Eye (tissue), 1 donor: ENCODE data around the gene CNKSR3.

Experiments used
- DNase-seq: peaks from one replicate; pipeline ENCODE4 v3.0.0-alpha.2; 2015

Gene CNKSR3

GRCh38 chr6:154410619-154411072, 99.8 kb downstream of the CNKSR3 start:
- DNase-seq, result peak; percentile 60

- DNase-seq, result no peak
These were observed 101.5 kb downstream of the CNKSR3 start for GRCh38 chr6:154408891-154409500.

GRCh38 chr6:154407440-154407839, 103.0 kb downstream of the CNKSR3 start:
- DNase-seq, result no peak

GRCh38 chr6:154406869-154407268, 103.6 kb downstream of the CNKSR3 start:
- DNase-seq, result no peak

GRCh38 chr6:154406301-154406700, 104.2 kb downstream of the CNKSR3 start:
- no peak for DNase-seq

- DNase-seq, result no peak
These were observed 105.6 kb downstream of the CNKSR3 start for GRCh38 chr6:154404791-154405400.

GRCh38 chr6:154403788-154404187, 106.7 kb downstream of the CNKSR3 start:
- DNase-seq, result no peak

GRCh38 chr6:154402081-154402780, 108.3 kb downstream of the CNKSR3 start:
- no peak for DNase-seq

GRCh38 chr6:154399097-154399496, 111.4 kb downstream of the CNKSR3 start:
- DNase-seq, result no peak

- DNase-seq, result no peak
These were observed 112.8 kb downstream of the CNKSR3 start for GRCh38 chr6:154397491-154398195.

GRCh38 chr6:154395878-154396277, 114.6 kb downstream of the CNKSR3 start:
- no peak for DNase-seq

- no peak for DNase-seq
These were observed 115.2 kb downstream of the CNKSR3 start for GRCh38 chr6:154395316-154395715.

- DNase-seq, result no peak
These were observed 115.9 kb downstream of the CNKSR3 start for GRCh38 chr6:154394571-154394970.

GRCh38 chr6:154390034-154390433, 120.5 kb downstream of the CNKSR3 start:
- no peak for DNase-seq

- DNase-seq, result no peak
These were observed 121.7 kb downstream of the CNKSR3 start for GRCh38 chr6:154388803-154389202.

GRCh38 chr6:154386848-154387717, 123.4 kb downstream of the CNKSR3 start:
- DNase-seq, result peak; percentile 28

- DNase-seq, result no peak
These were observed 126.3 kb downstream of the CNKSR3 start for GRCh38 chr6:154384191-154384590.

GRCh38 chr6:154383273-154383672, 127.2 kb downstream of the CNKSR3 start:
- DNase-seq, result no peak

- no peak for DNase-seq
These were observed 127.7 kb downstream of the CNKSR3 start for GRCh38 chr6:154382740-154383139.

GRCh38 chr6:154381548-154381947, 128.9 kb downstream of the CNKSR3 start:
- no peak for DNase-seq

GRCh38 chr6:154380741-154381140, 129.7 kb downstream of the CNKSR3 start:
- DNase-seq, result no peak

GRCh38 chr6:154379585-154379984, 130.9 kb downstream of the CNKSR3 start:
- DNase-seq, result no peak

GRCh38 chr6:154378518-154378917, 132.0 kb downstream of the CNKSR3 start:
- no peak for DNase-seq
